Germinal center (tissue), 1 donor: Measurements from ENCODE around the gene AGK.
A peak's percentile ranks its signal among the peaks of the same experiment; 100 is the strongest.
"Not testable (repeated sequence)": the region's sequence is repeated elsewhere in the genome, so short reads cannot be mapped to it uniquely, and the experiment has no call there.

Experiments
- DNase-seq: peaks from one replicate; pipeline ENCODE4 v3.0.0; 2012; ENCODE audit warnings: mixed read lengths, low spot score

Gene AGK

DNA sequence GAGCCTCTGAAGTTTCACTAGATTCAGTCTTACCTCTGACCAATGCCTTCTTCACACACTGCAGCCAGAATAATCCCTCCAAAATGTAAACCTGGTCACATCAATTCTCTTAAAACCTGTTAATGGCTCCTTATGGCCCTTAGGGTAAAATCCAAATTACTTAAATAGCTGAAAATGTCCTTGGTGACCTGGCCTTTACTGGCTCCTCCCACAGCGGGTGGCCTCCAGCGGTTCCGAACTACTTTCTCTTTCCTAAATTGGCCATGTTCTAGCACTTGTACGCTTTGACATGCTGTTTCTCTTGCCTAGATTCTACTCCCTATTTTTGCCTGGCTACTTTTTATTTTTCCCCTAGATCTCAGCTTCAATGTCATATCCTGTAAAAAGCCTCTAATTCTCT, 36.1 kb downstream of the AGK start:
- no peak for DNase-seq

- no peak for DNase-seq
Measured at GRCh38 chr7:141588912-141589311, 37.7 kb downstream of the AGK start.

DNA sequence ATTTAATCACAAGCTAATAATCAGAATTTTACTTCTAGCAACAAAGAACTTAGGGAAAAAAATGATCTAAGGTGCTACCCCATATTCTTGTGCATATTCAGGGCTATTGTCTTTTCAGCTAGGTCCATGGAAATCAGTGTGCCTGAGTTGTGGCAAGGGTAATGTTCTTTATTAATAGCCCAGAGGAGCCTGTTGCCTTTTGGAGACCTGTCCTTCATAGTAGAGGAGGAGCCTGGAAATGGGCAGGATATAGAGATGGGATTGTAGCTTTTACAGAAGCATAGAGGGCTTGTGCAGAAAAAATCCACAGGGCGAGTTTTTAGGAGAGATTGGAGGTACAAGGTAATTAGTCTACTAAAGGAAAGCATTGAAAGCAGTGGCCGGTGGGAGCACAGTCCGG, 38.9 kb downstream of the AGK start:
- DNase-seq: no peak

DNA sequence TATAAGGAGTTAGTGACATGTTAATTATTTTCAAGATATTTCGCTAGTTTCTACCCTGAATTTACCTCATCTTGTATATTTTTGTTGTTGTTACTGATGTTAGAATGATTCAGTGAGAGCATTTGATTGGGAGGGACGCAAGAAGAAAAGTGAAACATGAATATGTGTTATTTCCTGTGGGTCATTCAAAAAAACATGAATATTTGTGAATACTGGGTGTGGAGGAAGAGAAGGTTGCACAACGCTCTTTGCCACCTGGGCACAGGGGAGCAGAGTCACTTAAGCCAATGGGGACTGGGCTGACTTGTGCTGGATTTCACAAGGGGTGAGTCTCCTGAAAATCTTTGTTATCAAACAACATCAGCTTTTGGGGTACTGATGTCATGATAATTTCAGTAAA, 39.5 kb downstream of the AGK start:
- no peak for DNase-seq

DNA sequence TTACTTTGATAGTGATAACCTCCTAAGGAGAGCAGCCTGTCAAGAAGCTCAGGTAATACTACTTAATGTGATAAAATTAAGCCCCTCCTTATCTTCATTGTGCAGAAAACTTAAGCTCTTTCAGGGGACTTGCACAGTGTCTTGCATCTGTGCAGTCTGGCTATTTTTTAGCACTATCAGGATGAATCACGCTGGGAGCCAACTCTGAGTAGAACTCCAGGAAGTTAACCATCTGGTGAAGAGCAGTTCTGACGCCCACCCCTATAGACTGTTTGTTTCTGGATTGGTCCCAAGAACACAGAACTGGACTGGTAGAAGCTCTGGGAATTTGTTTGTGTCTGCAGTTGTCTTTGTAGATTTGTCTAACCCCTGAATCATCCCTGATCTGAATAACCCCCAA, 41.9 kb downstream of the AGK start:
- DNase-seq: no peak

- no peak for DNase-seq
Measured at GRCh38 chr7:141597966-141598365, 46.8 kb downstream of the AGK start.

GRCh38 chr7:141598408-141598807, 47.2 kb downstream of the AGK start:
- no peak for DNase-seq

GRCh38 chr7:141600168-141601006, 49.2 kb downstream of the AGK start:
- DNase-seq: no peak

DNA sequence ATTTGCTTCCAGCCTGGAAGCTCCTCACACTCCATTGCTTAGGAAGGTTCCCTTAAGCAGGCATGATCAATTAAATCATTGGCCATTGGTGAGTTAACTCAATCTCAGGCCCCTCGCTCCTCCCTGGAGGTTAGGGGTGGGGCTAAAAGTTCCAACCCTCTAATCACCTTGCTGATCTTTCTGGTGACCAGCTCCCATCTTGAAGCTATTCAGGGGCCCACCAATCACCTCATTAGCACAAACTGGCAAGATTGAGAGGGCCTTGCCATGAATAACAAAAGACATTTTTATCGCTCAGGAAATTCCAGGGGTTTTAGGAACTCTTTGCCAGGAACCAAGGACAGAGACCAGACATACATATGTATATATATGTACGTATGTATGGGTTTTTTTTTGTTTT, 58.4 kb downstream of the AGK start:
- no peak for DNase-seq

DNA sequence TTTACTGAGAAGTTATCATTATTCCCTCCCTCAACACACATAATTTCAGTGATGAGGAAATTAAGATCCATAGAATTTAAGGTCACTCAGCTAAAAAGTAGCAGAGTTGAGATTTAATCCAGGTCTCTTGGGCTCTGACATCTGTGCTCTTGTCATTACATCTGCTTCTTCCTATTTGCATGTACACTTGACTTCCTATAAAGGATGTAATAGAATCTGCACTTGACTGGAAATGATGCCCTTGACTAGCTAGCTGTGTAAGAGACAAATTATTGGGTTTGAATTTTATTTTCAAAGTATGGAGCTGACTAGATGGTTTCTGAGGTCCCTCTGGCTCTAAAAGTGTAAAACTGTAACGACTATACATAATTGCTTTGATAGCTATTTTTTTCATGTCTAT, 59.5 kb downstream of the AGK start:
- DNase-seq: peak; percentile 13

DNA sequence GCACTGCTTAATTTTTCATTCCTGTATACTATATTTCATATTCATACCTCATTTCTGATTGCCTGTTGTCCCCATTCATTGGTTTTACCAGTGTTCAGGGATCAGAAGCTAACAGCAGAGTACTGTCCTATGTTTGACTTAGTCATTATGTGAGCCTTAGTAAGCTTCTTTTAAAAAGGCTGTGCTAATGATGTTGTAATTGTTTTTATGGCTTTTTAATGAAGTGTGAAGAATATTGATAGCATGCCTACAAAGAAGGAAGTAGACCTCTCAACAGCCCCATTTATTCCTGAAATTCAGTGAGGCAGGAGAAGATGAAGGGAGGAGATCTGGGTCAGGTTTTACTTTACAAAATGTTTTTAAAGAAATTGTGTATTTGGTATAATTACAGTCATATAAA, 61.7 kb downstream of the AGK start:
- DNase-seq: no peak

- no peak for DNase-seq
Measured at GRCh38 chr7:141617280-141617679, 66.1 kb downstream of the AGK start.

- no peak for DNase-seq
Measured at GRCh38 chr7:141619745-141620144, 68.5 kb downstream of the AGK start.

DNA sequence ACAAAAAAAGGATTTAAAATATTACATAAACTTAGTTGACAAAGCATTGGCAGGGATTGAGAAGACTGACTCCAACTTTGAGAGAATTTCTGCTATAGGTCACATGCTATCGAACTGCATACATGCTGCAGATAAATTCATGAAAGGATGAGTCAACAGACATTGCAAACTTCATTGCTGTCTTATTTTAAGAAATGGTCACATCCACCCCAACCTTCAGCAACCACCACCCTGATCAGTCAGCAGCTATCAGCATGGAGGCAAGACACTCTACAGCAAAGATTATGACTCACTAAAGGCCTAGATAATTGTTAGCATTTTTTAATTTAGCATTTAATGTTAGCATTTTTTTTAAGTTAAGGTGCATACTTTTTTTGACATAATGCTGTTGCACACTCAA, 73.6 kb downstream of the AGK start:
- no peak for DNase-seq

DNA sequence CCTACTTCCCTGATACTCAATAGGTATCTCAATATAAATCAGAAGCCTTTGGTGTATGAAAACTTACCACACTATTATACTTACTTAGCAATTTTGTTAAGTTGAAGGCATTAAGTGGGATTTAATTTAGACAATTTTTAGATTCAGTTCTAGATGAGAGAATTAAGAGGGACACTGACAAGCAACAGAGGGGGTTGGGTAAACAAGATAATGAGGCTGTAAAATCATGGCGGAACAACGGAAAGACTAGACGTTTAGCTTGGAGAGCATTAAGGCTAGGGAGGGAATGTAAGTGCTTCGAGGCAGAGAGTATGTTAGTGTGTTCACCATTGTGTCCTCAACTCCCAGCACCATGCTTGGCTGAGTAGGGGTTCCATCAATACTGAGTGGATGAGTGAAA, 79.4 kb downstream of the AGK start:
- DNase-seq: no peak

DNA sequence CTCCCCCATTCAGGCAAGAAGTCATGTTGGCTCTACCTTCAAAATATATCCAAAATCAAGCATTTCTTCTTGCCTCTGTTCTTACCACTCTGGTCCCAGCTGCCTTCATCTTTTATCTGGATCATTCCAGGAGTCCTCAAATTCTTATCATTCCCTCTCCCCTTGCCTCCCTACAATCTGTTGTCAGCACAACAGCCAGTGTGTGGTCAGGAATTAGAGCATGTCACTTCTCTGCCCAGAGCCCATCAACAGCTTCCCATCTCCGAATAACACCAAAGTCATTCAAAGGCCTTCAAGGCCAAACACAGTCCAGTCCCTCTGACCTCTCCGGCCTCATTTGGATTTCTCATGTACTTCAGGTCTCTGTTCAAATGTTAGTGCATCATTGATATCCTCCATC, 80.3 kb downstream of the AGK start:
- no peak for DNase-seq

- DNase-seq: no peak
Measured at GRCh38 chr7:141634065-141634464, 82.9 kb downstream of the AGK start.

- no peak for DNase-seq
Measured at GRCh38 chr7:141636053-141636452, 84.8 kb downstream of the AGK start.

DNA sequence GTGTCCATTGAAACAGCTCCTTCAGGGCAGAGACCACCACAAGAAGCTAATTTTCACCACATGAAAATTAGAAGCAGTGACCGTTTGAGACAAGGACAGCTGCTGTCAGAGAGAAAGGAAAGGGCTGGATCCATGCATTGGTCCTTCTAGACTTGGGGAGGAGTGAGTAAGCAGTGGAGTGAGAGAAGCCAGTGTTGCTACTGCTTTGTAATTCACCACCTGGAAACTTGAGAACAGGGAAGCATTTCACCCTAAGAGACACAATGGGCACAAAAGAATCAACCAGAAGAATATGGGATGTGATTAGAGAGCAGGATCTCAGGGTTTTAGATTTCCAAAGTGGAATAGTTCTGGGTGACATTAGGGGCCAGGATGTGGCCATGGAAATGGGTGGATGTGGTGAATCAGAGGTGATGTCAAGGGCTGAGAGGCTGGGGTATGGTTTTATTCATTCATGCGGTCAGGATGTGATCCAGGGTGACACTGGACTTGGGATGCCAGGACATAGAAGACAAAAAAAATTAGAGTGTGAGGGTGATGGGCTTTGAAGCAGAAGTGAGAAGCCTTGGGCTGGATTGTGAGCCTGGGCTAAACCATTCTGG, 89.1 kb downstream of the AGK start:
- no peak for DNase-seq

DNA sequence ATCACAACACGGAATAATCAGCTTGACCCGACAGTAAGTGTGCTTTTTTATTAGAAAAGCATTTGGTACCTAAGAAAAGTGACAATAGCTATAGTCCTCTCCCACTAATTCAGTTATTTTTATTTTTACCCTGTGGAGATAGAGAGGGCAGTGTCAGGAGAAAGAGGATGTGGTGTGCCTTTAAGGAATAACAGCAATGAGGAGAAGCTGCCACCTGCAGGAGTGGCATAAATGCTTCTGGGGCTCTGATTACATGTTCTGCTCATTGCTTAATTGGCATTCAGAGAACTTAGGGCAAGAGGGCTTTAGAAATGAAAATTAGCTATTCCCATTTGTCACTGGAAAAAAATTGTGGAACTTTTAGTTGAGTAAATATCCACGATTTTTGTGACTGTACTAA, 90.7 kb downstream of the AGK start:
- DNase-seq: no peak

DNA sequence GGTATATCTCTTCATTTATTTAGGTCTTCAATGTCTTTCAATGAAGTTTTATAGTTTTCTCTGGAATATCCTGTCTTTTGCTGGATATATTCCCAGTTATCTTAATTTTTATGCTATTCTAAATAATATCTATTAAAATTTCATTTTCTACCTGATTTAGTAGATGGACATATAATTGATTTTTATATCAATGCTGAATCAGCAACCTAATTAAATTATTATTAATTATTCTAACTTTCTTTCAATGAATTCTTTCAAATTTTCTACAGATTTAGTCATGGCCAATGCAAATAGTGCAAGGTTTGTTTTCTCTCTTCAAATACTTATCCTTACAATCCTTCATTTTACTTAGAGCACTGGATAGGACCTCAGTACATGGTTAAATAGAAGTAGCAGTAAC, 94.0 kb downstream of the AGK start:
- DNase-seq: no peak

DNA sequence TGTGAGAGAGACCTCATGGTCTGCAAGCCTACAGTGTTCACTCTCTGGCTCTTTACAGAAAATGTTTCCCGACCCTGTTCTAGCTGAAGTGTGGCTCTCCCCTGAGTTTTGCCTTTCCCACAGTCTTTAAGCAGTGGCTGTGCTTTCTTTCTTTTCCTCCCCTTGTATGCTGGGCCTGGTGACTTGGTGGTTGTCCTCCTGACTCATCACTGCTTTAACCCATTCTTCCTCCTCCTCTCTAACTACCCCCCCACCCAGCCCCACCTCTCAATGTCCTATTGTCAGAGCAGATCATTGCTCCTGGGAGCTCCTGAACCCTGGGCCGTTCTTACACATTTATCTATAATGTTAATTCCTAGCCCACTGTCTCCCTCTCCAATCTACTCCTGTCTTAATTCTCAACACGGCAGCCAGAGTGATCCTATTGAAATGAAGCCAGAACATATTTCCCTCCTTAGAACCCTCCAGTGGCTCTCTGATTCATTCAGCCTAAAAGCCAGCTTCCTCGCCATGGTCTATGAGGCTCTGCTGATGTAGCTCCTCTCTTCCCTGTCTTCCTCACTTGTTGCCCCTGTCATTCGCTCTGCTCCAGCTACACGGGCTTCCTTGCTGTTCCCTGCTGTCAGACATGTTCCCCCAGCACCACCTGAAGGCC, 95.7 kb downstream of the AGK start:
- no peak for DNase-seq

- not testable (repeated sequence) for DNase-seq
Measured at GRCh38 chr7:141647701-141648100, 96.5 kb downstream of the AGK start.
